HepG2 (cell line): ENCODE data around the gene KIF13A. TPM values are rescaled to one million over a fixed set of nuclear protein-coding genes. Genes with fewer than 3 reads are reported as not detected.

ENCODE experiments used
- ATF7-NPFF ChIP-seq: sonication (generic); formaldehyde crosslinking; IDR thresholded peaks from 2 replicates; pipeline ENCODE4 v1.8.1; 2023; ENCODE audit warnings: mild to moderate bottlenecking, low read depth, missing genetic modification reagents, moderate library complexity
- CBX5 ChIP-seq: sonication (generic); formaldehyde crosslinking; IDR thresholded peaks from 2 replicates; pipeline ENCODE4 v1.4.0; 2020; ENCODE audit warnings: missing genetic modification reagents, borderline replicate concordance
- CHCHD3 ChIP-seq: sonication (generic); formaldehyde crosslinking; IDR thresholded peaks from 2 replicates; pipeline ENCODE4 v1.8.0; 2022; ENCODE audit warnings: mild to moderate bottlenecking, missing genetic modification reagents, moderate library complexity
- ELF3 ChIP-seq: IDR thresholded peaks from 2 replicates; pipeline ENCODE4 v1.6.1; 2016; ENCODE audit warnings: missing genetic modification reagents, missing compliant biosample characterization
- IKZF1 ChIP-seq: fragments of 450-650 bp; IDR thresholded peaks from 2 replicates; pipeline ENCODE4 v1.7.1; 2016
- JUN ChIP-seq: sonication (generic); formaldehyde crosslinking; IDR thresholded peaks from 2 replicates; pipeline ENCODE4 v1.4.0; 2020; ENCODE audit warnings: mild to moderate bottlenecking, missing genetic modification reagents
- KLF13 ChIP-seq: sonication (generic); formaldehyde crosslinking; IDR thresholded peaks from 2 replicates; pipeline ENCODE4 v1.4.0; 2020; ENCODE audit warnings: mild to moderate bottlenecking, missing genetic modification reagents
- NRL ChIP-seq: sonication (generic); formaldehyde crosslinking; IDR thresholded peaks from 2 replicates; pipeline ENCODE4 v1.5.0; 2020; ENCODE audit warnings: missing genetic modification reagents, mild to moderate bottlenecking, moderate library complexity, borderline replicate concordance
- POLR2AphosphoS5 ChIP-seq: IDR thresholded peaks from 2 replicates; pipeline ENCODE4 v1.6.1; 2012; ENCODE audit warnings: low read depth, low read length
- RAD21 ChIP-seq: fragments of 450-650 bp; formaldehyde crosslinking; IDR thresholded peaks from 2 replicates; pipeline ENCODE4 v1.5.0; 2020; ENCODE audit warnings: mild to moderate bottlenecking
- RCOR2 ChIP-seq: IDR thresholded peaks from 2 replicates; pipeline ENCODE4 v1.6.1; 2016; ENCODE audit warnings: missing biosample characterization, missing genetic modification reagents
- SP2 ChIP-seq: sonication (generic); formaldehyde crosslinking; IDR thresholded peaks from 2 replicates; pipeline ENCODE4 v1.5.1; 2020; ENCODE audit warnings: mild to moderate bottlenecking, missing genetic modification reagents
- STAT5B ChIP-seq: sonication (generic); formaldehyde crosslinking; IDR thresholded peaks from 2 replicates; pipeline ENCODE4 v1.4.0; 2020; ENCODE audit warnings: missing genetic modification reagents
- U2AF1 ChIP-seq: fragments of 200-400 bp; formaldehyde crosslinking; optimal IDR thresholded peaks from 2 replicates; pipeline ENCODE3; 2017; ENCODE audit warnings: mild to moderate bottlenecking, low read depth, low read length
- ZKSCAN5 ChIP-seq: sonication (generic); formaldehyde crosslinking; IDR thresholded peaks from 2 replicates; pipeline ENCODE4 v1.5.1; 2020; ENCODE audit warnings: mild to moderate bottlenecking, missing genetic modification reagents
- ZMYM2 ChIP-seq: sonication (generic); formaldehyde crosslinking; IDR thresholded peaks from 2 replicates; pipeline ENCODE4 v1.8.0; 2022; ENCODE audit warnings: mild to moderate bottlenecking, missing genetic modification reagents
- ZNF335 ChIP-seq: sonication (generic); formaldehyde crosslinking; IDR thresholded peaks from 2 replicates; pipeline ENCODE4 v1.4.0; 2020; ENCODE audit warnings: missing genetic modification reagents
- ZNF563 ChIP-seq: sonication (generic); formaldehyde crosslinking; IDR thresholded peaks from 2 replicates; pipeline ENCODE4 v1.8.0; 2022; ENCODE audit warnings: mild to moderate bottlenecking, moderate library complexity, missing genetic modification reagents
- ZNF607 ChIP-seq: sonication (generic); formaldehyde crosslinking; IDR thresholded peaks from 2 replicates; pipeline ENCODE4 v1.5.1; 2020; ENCODE audit warnings: missing genetic modification reagents, mild to moderate bottlenecking, borderline replicate concordance
- ZNF776 ChIP-seq: sonication (generic); formaldehyde crosslinking; IDR thresholded peaks from 2 replicates; pipeline ENCODE4 v1.4.0; 2020; ENCODE audit warnings: mild to moderate bottlenecking, missing genetic modification reagents
- polyA plus RNA-seq, 8 experiments: library from polyadenylated mRNA; depleted of rRNA in 3 of 8; stranded (reverse) in 7 of 8; unstranded in 1 of 8; fragments of >200 nt; fragmentation: Illumina TruSeq in 4 of 8; extraction: Trizol in 4 of 8; gene quantifications; 2 replicates each; pipeline versions ENCODE4 v1.2.1 to v1.2.3, GENCODE V29; 2011 to 2016; ENCODE audit warnings: low read depth in 4 of 8, missing spikeins in 1 of 8, mixed read lengths in 1 of 8; ENCODE audit not compliant: insufficient read depth in 1 of 8
- total RNA-seq, 5 experiments: library from RNA; depleted of rRNA; stranded (reverse); fragments of >200 nt; fragmentation: Illumina TruSeq; extraction: Trizol; gene quantifications; 2 replicates each; pipeline ENCODE4 v1.2.3, GENCODE V29; 2016; ENCODE audit warnings: low read depth in 1 of 5
- TF ChIP-seq, protein P1 (sequence below), 2 experiments: IDR thresholded peaks; 2 replicates each; pipeline ENCODE4 v1.6.1; 2011 to 2012; ENCODE audit warnings: low read length in 2 of 2, borderline replicate concordance in 1 of 2, low read depth in 1 of 2, mild to moderate bottlenecking in 1 of 2, moderate library complexity in 1 of 2
- TF ChIP-seq, protein P2 (sequence below): IDR thresholded peaks from 2 replicates; pipeline ENCODE4 v1.6.1; 2016; ENCODE audit warnings: missing biosample characterization, missing genetic modification reagents, low read depth
- TF ChIP-seq, protein P3 (sequence below): sonication (generic); formaldehyde crosslinking; IDR thresholded peaks from 2 replicates; pipeline ENCODE4 v1.4.0; 2020; ENCODE audit warnings: missing genetic modification reagents

The KIF13A gene
- total and polyA plus RNA-seq, 2 of the 13 experiments (the other 11 are each of a cell fraction or from before 2014, with no cell fraction given) = 21.1 to 37.2 TPM

DNA sequence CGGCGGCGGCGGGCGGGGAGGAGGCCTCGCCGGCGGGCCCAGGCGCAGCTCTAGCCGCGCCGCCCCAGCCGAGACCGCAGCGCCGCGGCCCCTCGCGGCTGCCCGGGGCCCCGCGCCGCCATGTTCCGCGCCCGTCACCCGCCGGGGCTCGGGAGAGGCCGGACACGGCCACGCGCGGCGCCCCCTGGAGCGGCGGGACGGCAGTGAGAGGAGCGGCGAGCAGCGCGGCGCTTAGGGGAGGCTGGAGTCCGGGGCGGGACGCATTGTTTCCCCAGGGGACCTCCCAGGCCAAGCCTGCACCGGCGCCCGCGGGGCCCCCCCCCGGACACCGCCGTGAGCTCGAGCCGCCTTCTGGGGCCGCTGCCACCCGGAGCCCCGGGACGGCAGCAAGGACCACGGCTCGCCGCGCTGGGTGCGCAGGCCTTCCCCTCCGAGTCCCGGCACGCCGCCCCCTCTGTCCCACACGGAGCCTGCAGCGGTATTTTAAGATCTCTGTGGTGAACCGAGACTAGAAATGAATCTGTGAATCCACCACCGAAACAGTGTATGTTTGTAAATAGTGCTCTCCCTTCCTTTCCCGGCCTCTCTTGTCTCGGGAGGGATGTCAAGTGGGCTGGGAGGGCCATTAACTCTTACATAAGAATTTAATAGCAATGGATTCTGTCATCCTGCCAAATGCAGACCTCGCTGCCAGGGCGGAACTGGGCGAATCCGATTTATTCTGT is 424 bp upstream of the KIF13A start (continued):
- TF ChIP-seq, protein P1, sequence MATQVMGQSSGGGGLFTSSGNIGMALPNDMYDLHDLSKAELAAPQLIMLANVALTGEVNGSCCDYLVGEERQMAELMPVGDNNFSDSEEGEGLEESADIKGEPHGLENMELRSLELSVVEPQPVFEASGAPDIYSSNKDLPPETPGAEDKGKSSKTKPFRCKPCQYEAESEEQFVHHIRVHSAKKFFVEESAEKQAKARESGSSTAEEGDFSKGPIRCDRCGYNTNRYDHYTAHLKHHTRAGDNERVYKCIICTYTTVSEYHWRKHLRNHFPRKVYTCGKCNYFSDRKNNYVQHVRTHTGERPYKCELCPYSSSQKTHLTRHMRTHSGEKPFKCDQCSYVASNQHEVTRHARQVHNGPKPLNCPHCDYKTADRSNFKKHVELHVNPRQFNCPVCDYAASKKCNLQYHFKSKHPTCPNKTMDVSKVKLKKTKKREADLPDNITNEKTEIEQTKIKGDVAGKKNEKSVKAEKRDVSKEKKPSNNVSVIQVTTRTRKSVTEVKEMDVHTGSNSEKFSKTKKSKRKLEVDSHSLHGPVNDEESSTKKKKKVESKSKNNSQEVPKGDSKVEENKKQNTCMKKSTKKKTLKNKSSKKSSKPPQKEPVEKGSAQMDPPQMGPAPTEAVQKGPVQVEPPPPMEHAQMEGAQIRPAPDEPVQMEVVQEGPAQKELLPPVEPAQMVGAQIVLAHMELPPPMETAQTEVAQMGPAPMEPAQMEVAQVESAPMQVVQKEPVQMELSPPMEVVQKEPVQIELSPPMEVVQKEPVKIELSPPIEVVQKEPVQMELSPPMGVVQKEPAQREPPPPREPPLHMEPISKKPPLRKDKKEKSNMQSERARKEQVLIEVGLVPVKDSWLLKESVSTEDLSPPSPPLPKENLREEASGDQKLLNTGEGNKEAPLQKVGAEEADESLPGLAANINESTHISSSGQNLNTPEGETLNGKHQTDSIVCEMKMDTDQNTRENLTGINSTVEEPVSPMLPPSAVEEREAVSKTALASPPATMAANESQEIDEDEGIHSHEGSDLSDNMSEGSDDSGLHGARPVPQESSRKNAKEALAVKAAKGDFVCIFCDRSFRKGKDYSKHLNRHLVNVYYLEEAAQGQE (IDR thresholded peaks at IDR 0.05; ENCODE audit: borderline replicate concordance in 1 of 2, low read depth in 1 of 2, low read length in 2 of 2) = no peak
- no peak for TF ChIP-seq ZMYM2
- peak; percentile 86 for TF ChIP-seq ATF7-NPFF (CRISPR knock-in tag)
- TF ChIP-seq, protein P2, sequence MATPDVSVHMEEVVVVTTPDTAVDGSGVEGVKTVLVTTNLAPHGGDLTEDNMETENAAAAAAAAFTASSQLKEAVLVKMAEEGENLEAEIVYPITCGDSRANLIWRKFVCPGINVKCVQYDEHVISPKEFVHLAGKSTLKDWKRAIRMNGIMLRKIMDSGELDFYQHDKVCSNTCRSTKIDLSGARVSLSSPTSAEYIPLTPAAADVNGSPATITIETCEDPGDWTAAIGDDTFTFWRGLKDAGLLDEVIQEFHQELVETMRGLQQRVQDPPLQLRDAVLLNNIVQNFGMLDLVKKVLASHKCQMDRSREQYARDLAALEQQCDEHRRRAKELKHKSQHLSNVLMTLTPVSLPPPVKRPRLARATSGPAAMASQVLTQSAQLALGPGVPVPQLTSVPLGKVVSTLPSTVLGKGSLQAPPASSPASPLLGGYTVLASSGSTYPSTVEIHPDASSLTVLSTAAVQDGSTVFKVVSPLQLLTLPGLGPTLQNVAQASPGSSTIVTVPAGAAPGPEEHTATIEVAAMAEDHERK (CRISPR knock-in tag) = no peak
- TF ChIP-seq POLR2AphosphoS5 = no peak
- no peak for TF ChIP-seq ZNF776 (CRISPR knock-in tag)
- peak; percentile 71 for TF ChIP-seq RAD21 (CRISPR knock-in tag)
- peak; percentile 49; the same call in 1 of the 2 replicates for TF ChIP-seq ZNF563 (CRISPR knock-in tag)
- TF ChIP-seq ZNF607 (CRISPR knock-in tag) = peak; percentile 33; the same call in 1 of the 2 replicates
- no peak for TF ChIP-seq CBX5 (CRISPR knock-in tag)
- TF ChIP-seq, protein P3, sequence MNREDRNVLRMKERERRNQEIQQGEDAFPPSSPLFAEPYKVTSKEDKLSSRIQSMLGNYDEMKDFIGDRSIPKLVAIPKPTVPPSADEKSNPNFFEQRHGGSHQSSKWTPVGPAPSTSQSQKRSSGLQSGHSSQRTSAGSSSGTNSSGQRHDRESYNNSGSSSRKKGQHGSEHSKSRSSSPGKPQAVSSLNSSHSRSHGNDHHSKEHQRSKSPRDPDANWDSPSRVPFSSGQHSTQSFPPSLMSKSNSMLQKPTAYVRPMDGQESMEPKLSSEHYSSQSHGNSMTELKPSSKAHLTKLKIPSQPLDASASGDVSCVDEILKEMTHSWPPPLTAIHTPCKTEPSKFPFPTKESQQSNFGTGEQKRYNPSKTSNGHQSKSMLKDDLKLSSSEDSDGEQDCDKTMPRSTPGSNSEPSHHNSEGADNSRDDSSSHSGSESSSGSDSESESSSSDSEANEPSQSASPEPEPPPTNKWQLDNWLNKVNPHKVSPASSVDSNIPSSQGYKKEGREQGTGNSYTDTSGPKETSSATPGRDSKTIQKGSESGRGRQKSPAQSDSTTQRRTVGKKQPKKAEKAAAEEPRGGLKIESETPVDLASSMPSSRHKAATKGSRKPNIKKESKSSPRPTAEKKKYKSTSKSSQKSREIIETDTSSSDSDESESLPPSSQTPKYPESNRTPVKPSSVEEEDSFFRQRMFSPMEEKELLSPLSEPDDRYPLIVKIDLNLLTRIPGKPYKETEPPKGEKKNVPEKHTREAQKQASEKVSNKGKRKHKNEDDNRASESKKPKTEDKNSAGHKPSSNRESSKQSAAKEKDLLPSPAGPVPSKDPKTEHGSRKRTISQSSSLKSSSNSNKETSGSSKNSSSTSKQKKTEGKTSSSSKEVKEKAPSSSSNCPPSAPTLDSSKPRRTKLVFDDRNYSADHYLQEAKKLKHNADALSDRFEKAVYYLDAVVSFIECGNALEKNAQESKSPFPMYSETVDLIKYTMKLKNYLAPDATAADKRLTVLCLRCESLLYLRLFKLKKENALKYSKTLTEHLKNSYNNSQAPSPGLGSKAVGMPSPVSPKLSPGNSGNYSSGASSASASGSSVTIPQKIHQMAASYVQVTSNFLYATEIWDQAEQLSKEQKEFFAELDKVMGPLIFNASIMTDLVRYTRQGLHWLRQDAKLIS = no peak
- no peak for TF ChIP-seq SP2 (CRISPR knock-in tag)
- no peak for TF ChIP-seq ELF3 (CRISPR knock-in tag)
- peak; percentile 47 for TF ChIP-seq U2AF1
- TF ChIP-seq ZNF335 = no peak
- no peak for TF ChIP-seq RCOR2
- TF ChIP-seq ZKSCAN5 (CRISPR knock-in tag) = no peak
- TF ChIP-seq STAT5B (CRISPR knock-in tag) = no peak
- no peak for TF ChIP-seq IKZF1
- TF ChIP-seq JUN = no peak
- TF ChIP-seq CHCHD3 (CRISPR knock-in tag) = no peak
- no peak for TF ChIP-seq KLF13 (CRISPR knock-in tag)
- no peak for TF ChIP-seq NRL (CRISPR knock-in tag)
